Neuron (in vitro differentiated cells): ENCODE results near the gene UNCX.

Source experiments
- H2AFZ ChIP-seq: one replicate; pipeline ENCODE4 v1.6.1; 2013; ENCODE audit warnings: low read depth, mild to moderate bottlenecking, inconsistent platforms, low read length, moderate library complexity
- H3K27me3 ChIP-seq: one replicate; pipeline ENCODE4 v1.6.1; 2013; ENCODE audit warnings: low read length; ENCODE audit not compliant: insufficient read depth
- H3K36me3 ChIP-seq: one replicate; pipeline ENCODE4 v1.6.1; 2013; ENCODE audit warnings: low read length; ENCODE audit not compliant: insufficient read depth
- H3K4me1 ChIP-seq: one replicate; pipeline ENCODE4 v1.6.1; 2013; ENCODE audit warnings: low read length; ENCODE audit not compliant: insufficient read depth
- H3K4me3 ChIP-seq: 2 replicates; pipeline ENCODE4 v1.5.1; 2013; ENCODE audit warnings: mild to moderate bottlenecking, low read length, moderate library complexity
- H3K9me3 ChIP-seq: one replicate; pipeline ENCODE4 v1.6.1; 2013; ENCODE audit warnings: low read length

UNCX gene

GRCh38 chr7:1246160-1246870 is 13.6 kb downstream of the UNCX start:
- no peaks in the 10 kb centered on the region for H3K36me3 ChIP-seq
- H2AFZ ChIP-seq: no peak overlapping the region
- H3K4me3 ChIP-seq: no peak overlapping the region
- peaks cover 13% of the 10 kb centered on the region for H3K4me1 ChIP-seq
- H3K27me3 ChIP-seq: peaks cover 94% of the 10 kb centered on the region
- H3K9me3 ChIP-seq: no peaks in the 10 kb centered on the region

GRCh38 chr7:1246871-1247526 is 14.3 kb downstream of the UNCX start:
- H3K36me3 ChIP-seq: no peaks in the 10 kb centered on the region
- no peak overlapping the region for H2AFZ ChIP-seq
- no peaks in the 10 kb centered on the region for H3K9me3 ChIP-seq
- peaks cover 94% of the 10 kb centered on the region for H3K27me3 ChIP-seq
- no peak overlapping the region for H3K4me3 ChIP-seq
- peaks cover 13% of the 10 kb centered on the region for H3K4me1 ChIP-seq

- Histone ChIP-seq H3K4me1 (peaks cover 13% of the 10 kb centered on the region), H3K36me3 (no peaks in the 10 kb centered on the region), H3K27me3 (peaks cover 94% of the 10 kb centered on the region), H2AFZ (no peak overlapping the region), H3K4me3 (no peak overlapping the region), H3K9me3 (no peaks in the 10 kb centered on the region)
Observed at GRCh38 chr7:1247527-1248041, 14.9 kb downstream of the UNCX start.

- no peak overlapping the region for H3K4me3 ChIP-seq
- peaks cover 93% of the 10 kb centered on the region for H3K27me3 ChIP-seq
- no peak overlapping the region for H2AFZ ChIP-seq
- peaks cover 13% of the 10 kb centered on the region for H3K4me1 ChIP-seq
- H3K36me3 ChIP-seq: no peaks in the 10 kb centered on the region
- H3K9me3 ChIP-seq: no peaks in the 10 kb centered on the region
Observed at GRCh38 chr7:1248143-1248915, 15.7 kb downstream of the UNCX start.

- Histone ChIP-seq H3K27me3 (peaks cover 93% of the 10 kb centered on the region), H3K36me3 (no peaks in the 10 kb centered on the region), H3K9me3 (no peaks in the 10 kb centered on the region), H3K4me3 (no peak overlapping the region), H2AFZ (no peak overlapping the region), H3K4me1 (peaks cover 13% of the 10 kb centered on the region)
Observed at GRCh38 chr7:1248916-1249581, 16.4 kb downstream of the UNCX start.

- Histone ChIP-seq H3K4me1 (peaks cover 13% of the 10 kb centered on the region), H2AFZ (no peak overlapping the region), H3K4me3 (no peak overlapping the region), H3K27me3 (peaks cover 93% of the 10 kb centered on the region), H3K36me3 (no peaks in the 10 kb centered on the region), H3K9me3 (no peaks in the 10 kb centered on the region)
Observed at GRCh38 chr7:1249731-1250130, 17.1 kb downstream of the UNCX start.

- no peaks in the 10 kb centered on the region for H3K9me3 ChIP-seq
- no peak overlapping the region for H3K4me3 ChIP-seq
- no peaks in the 10 kb centered on the region for H3K36me3 ChIP-seq
- H2AFZ ChIP-seq: no peak overlapping the region
- peaks cover 93% of the 10 kb centered on the region for H3K27me3 ChIP-seq
- H3K4me1 ChIP-seq: peaks cover 13% of the 10 kb centered on the region
Observed at GRCh38 chr7:1250901-1251300, 18.2 kb downstream of the UNCX start.

- no peaks in the 10 kb centered on the region for H3K9me3 ChIP-seq
- H3K4me3 ChIP-seq: no peak overlapping the region
- peaks cover 96% of the 10 kb centered on the region for H3K27me3 ChIP-seq
Observed at GRCh38 chr7:1251796-1252539, 19.3 kb downstream of the UNCX start.

GRCh38 chr7:1252540-1253090 is 19.9 kb downstream of the UNCX start:
- H3K4me1 ChIP-seq: peaks cover 11% of the 10 kb centered on the region
- H3K27me3 ChIP-seq: peaks cover 94% of the 10 kb centered on the region
- H3K9me3 ChIP-seq: no peaks in the 10 kb centered on the region
- no peak overlapping the region for H2AFZ ChIP-seq
- H3K4me3 ChIP-seq: no peak overlapping the region
- no peaks in the 10 kb centered on the region for H3K36me3 ChIP-seq

More at GRCh38 chr7:1251796-1252539, 19.3 kb downstream of the UNCX start:
- Histone ChIP-seq H3K36me3 (no peaks in the 10 kb centered on the region), H2AFZ (no peak overlapping the region), H3K4me1 (peaks cover 13% of the 10 kb centered on the region)

- H3K27me3 ChIP-seq: peaks cover 91% of the 10 kb centered on the region
- no peaks in the 10 kb centered on the region for H3K36me3 ChIP-seq
- H3K4me3 ChIP-seq: no peak overlapping the region
- no peak overlapping the region for H2AFZ ChIP-seq
- H3K9me3 ChIP-seq: no peaks in the 10 kb centered on the region
- peaks cover 2% of the 10 kb centered on the region for H3K4me1 ChIP-seq
Observed at GRCh38 chr7:1253681-1254181, 21.1 kb downstream of the UNCX start.

- H3K4me1 ChIP-seq: no peaks in the 10 kb centered on the region
- peaks cover 85% of the 10 kb centered on the region for H3K27me3 ChIP-seq
- no peaks in the 10 kb centered on the region for H3K36me3 ChIP-seq
- H3K4me3 ChIP-seq: no peak overlapping the region
- no peaks in the 10 kb centered on the region for H3K9me3 ChIP-seq
- no peak overlapping the region for H2AFZ ChIP-seq
Observed at GRCh38 chr7:1254281-1255079, 21.8 kb downstream of the UNCX start.
